Chondrocyte (in vitro differentiated cells): ENCODE measurements around the gene ADAM12. TPM values are rescaled to one million over a fixed set of nuclear protein-coding genes. Genes with fewer than 3 reads are reported as not detected.
A peak's percentile ranks its signal among the peaks of the same experiment; 100 is the strongest.

ENCODE experiments used
- DNase-seq: peaks from one replicate; pipeline ENCODE4 v3.0.0; 2021; ENCODE audit warnings: mixed read lengths, low spot score
- H3K27ac Mint-ChIP-seq: one replicate; pipeline ENCODE4 v1.8.0; 2021; ENCODE audit warnings: mild to moderate bottlenecking, moderate library complexity, mixed read lengths; ENCODE audit not compliant: unreplicated experiment
- H3K27me3 Mint-ChIP-seq: 2 replicates; pipeline ENCODE4 v1.8.0; 2021; ENCODE audit warnings: low read depth, mixed read lengths
- H3K36me3 Mint-ChIP-seq: 2 replicates; pipeline ENCODE4 v1.8.0; 2021; ENCODE audit warnings: low read depth, mixed read lengths
- H3K4me1 Mint-ChIP-seq: 2 replicates; pipeline ENCODE4 v1.8.0; 2021; ENCODE audit warnings: low read depth, mild to moderate bottlenecking, mixed read lengths
- H3K4me3 Mint-ChIP-seq: one replicate; pipeline ENCODE4 v1.8.0; 2021; ENCODE audit warnings: mild to moderate bottlenecking, moderate library complexity, mixed read lengths; ENCODE audit not compliant: unreplicated experiment
- H3K9me3 Mint-ChIP-seq: 2 replicates; pipeline ENCODE4 v1.8.0; 2021; ENCODE audit warnings: low read depth, mixed read lengths
- CTCF ChIP-seq: fragments of 200-600 bp; sonication (generic); IDR thresholded peaks from 2 replicates; pipeline ENCODE4 v1.5.0; 2021; ENCODE audit warnings: antibody characterized with exemption, mild to moderate bottlenecking, moderate library complexity
- total RNA-seq: library from RNA; stranded (reverse); gene quantifications from 3 replicates; pipeline ENCODE4 v1.2.1, GENCODE V29; 2021

ADAM12 gene
- total RNA-seq, 1 donor from 2014 or later = 175 TPM

GRCh38 chr10:126153711-126154628 is 234.3 kb downstream of the ADAM12 start:
- Mint-ChIP-seq H3K4me3 (peak overlapping the region; percentile 24), H3K4me1 (peaks cover 42% of the 10 kb centered on the region), H3K36me3 (peaks cover 9% of the 10 kb centered on the region), H3K9me3 (peaks cover 10% of the 10 kb centered on the region), H3K27me3 (no peaks in the 10 kb centered on the region), H3K27ac (peak overlapping the region; percentile 89)
- no peak for TF ChIP-seq CTCF
- no peak for DNase-seq

- no peak for DNase-seq
- Mint-ChIP-seq H3K4me1 (peaks cover 3% of the 10 kb centered on the region), H3K27ac (no peak overlapping the region), H3K36me3 (peaks cover 9% of the 10 kb centered on the region), H3K27me3 (no peaks in the 10 kb centered on the region), H3K4me3 (peak overlapping the region; percentile 17), H3K9me3 (peaks cover 10% of the 10 kb centered on the region)
- no peak for TF ChIP-seq CTCF
These were observed 240.2 kb downstream of the ADAM12 start for GRCh38 chr10:126147866-126148587.

GRCh38 chr10:126146771-126147170 is 241.5 kb downstream of the ADAM12 start:
- TF ChIP-seq CTCF = no peak
- peaks cover 7% of the 10 kb centered on the region for H3K9me3 Mint-ChIP-seq
- no peak overlapping the region for H3K27ac Mint-ChIP-seq

GRCh38 chr10:126143117-126143516 is 245.2 kb downstream of the ADAM12 start:
- H3K4me1 Mint-ChIP-seq = no peaks in the 10 kb centered on the region
- peaks cover 2% of the 10 kb centered on the region for H3K9me3 Mint-ChIP-seq
- DNase-seq = no peak
- TF ChIP-seq CTCF = no peak
- H3K36me3 Mint-ChIP-seq = peaks cover 2% of the 10 kb centered on the region
- H3K4me3 Mint-ChIP-seq = no peak overlapping the region
- H3K27ac Mint-ChIP-seq = no peak overlapping the region
- H3K27me3 Mint-ChIP-seq = no peaks in the 10 kb centered on the region

More at GRCh38 chr10:126146771-126147170, 241.5 kb downstream of the ADAM12 start:
- DNase-seq = no peak
- no peaks in the 10 kb centered on the region for H3K27me3 Mint-ChIP-seq
- no peaks in the 10 kb centered on the region for H3K4me1 Mint-ChIP-seq
- H3K4me3 Mint-ChIP-seq = no peak overlapping the region
- H3K36me3 Mint-ChIP-seq = peaks cover 7% of the 10 kb centered on the region

- Mint-ChIP-seq H3K4me3 (no peak overlapping the region), H3K27ac (no peak overlapping the region), H3K4me1 (peaks cover 3% of the 10 kb centered on the region), H3K36me3 (peaks cover 3% of the 10 kb centered on the region), H3K9me3 (peaks cover 2% of the 10 kb centered on the region), H3K27me3 (no peaks in the 10 kb centered on the region)
- no peak for DNase-seq
- TF ChIP-seq CTCF = no peak
These were observed 247.5 kb downstream of the ADAM12 start for GRCh38 chr10:126140746-126141273.
